GM12878 (cell line): ENCODE data around the gene RPL13A. TPM values are rescaled to one million over a fixed set of nuclear protein-coding genes. Genes with fewer than 3 reads are reported as not detected.

Experiments
- ATF7 ChIP-seq: fragments of 450-650 bp; IDR thresholded peaks from 2 replicates; pipeline ENCODE4 v1.6.1; 2016; ENCODE audit warnings: low read depth, mild to moderate bottlenecking
- CBFB ChIP-seq: IDR thresholded peaks from 2 replicates; pipeline ENCODE4 v1.6.1; 2016; ENCODE audit warnings: antibody characterized with exemption, low read depth
- CBX5 ChIP-seq: sonication (generic); IDR thresholded peaks from 2 replicates; pipeline ENCODE4 v1.6.1; 2016; ENCODE audit warnings: low read depth, moderate library complexity, mild to moderate bottlenecking, inconsistent platforms
- CHD2 ChIP-seq: IDR thresholded peaks from 2 replicates; pipeline ENCODE4 v1.6.1; 2011; ENCODE audit warnings: low read depth, low read length, improper control_type of control experiment, borderline replicate concordance
- ELK1 ChIP-seq: IDR thresholded peaks from 2 replicates; pipeline ENCODE4 v1.6.1; 2012; ENCODE audit warnings: low read depth, low read length, improper control_type of control experiment
- FOXM1 ChIP-seq: IDR thresholded peaks from 2 replicates; pipeline ENCODE4 v1.6.1; 2012; ENCODE audit warnings: low read depth, mild to moderate bottlenecking, inconsistent platforms, low read length, moderate library complexity
- HDAC6 ChIP-seq: fragments of 200-600 bp; sonication (generic); IDR thresholded peaks from one replicate; pipeline ENCODE4 v1.8.0; 2017; ENCODE audit warnings: antibody characterized with exemption; ENCODE audit not compliant: unreplicated experiment
- IKZF2 ChIP-seq, 2 experiments: fragments of 450-650 bp; IDR thresholded peaks; 2 replicates each; pipeline ENCODE4 v1.6.1; 2017; ENCODE audit warnings: mild to moderate bottlenecking in 2 of 2, moderate library complexity in 2 of 2
- IRF3 ChIP-seq: fragments of 450-650 bp; IDR thresholded peaks from 2 replicates; pipeline ENCODE4 v1.6.1; 2014; ENCODE audit warnings: mild to moderate bottlenecking
- MAX ChIP-seq: IDR thresholded peaks from 2 replicates; pipeline ENCODE4 v1.6.1; 2012; ENCODE audit warnings: low read depth, low read length, improper control_type of control experiment
- MYC ChIP-seq: IDR thresholded peaks from 2 replicates; pipeline ENCODE4 v1.6.1; 2011; ENCODE audit warnings: mild to moderate bottlenecking, low read length, moderate library complexity, inconsistent platforms; ENCODE audit not compliant: insufficient read depth, insufficient replicate concordance, insufficient read length, severe bottlenecking
- NR2F1 ChIP-seq: fragments of 450-650 bp; conservative IDR thresholded peaks from 2 replicates; pipeline ENCODE4 v1.6.1; 2017; ENCODE audit warnings: mild to moderate bottlenecking
- PRDM15 ChIP-seq: fragments of 450-650 bp; formaldehyde crosslinking; IDR thresholded peaks from 2 replicates; pipeline ENCODE4 v1.4.0; 2020; ENCODE audit warnings: mild to moderate bottlenecking, moderate library complexity
- RAD51 ChIP-seq: fragments of 450-650 bp; IDR thresholded peaks from 2 replicates; pipeline ENCODE4 v1.6.1; 2016; ENCODE audit warnings: moderate library complexity, mild to moderate bottlenecking, inconsistent platforms
- SIX5 ChIP-seq: IDR thresholded peaks from 2 replicates; pipeline ENCODE4 v1.6.1; 2011; ENCODE audit warnings: mild to moderate bottlenecking, low read depth, low read length, moderate library complexity; ENCODE audit not compliant: severe bottlenecking
- SREBF1 ChIP-seq: IDR thresholded peaks from 2 replicates; pipeline ENCODE4 v1.6.1; 2012; ENCODE audit warnings: mild to moderate bottlenecking, low read length
- SREBF2 ChIP-seq: IDR thresholded peaks from 2 replicates; pipeline ENCODE4 v1.6.1; 2012; ENCODE audit warnings: mild to moderate bottlenecking, low read length
- TBL1XR1 ChIP-seq: IDR thresholded peaks from 2 replicates; pipeline ENCODE4 v1.6.1; 2012; ENCODE audit warnings: low read depth, low read length, improper control_type of control experiment
- TCF3 ChIP-seq: IDR thresholded peaks from 2 replicates; pipeline ENCODE4 v1.6.1; 2012; ENCODE audit warnings: low read depth, mild to moderate bottlenecking, low read length, borderline replicate concordance; ENCODE audit not compliant: insufficient read depth
- USF2 ChIP-seq: IDR thresholded peaks from 2 replicates; pipeline ENCODE4 v1.6.1; 2011; ENCODE audit warnings: low read depth, low read length, improper control_type of control experiment, borderline replicate concordance
- WRNIP1 ChIP-seq: IDR thresholded peaks from 2 replicates; pipeline ENCODE4 v1.6.1; 2011; ENCODE audit warnings: low read depth, low read length, improper control_type of control experiment, borderline replicate concordance
- ZNF217 ChIP-seq: fragments of 450-650 bp; IDR thresholded peaks from 2 replicates; pipeline ENCODE4 v1.6.1; 2017; ENCODE audit warnings: antibody characterized with exemption, mild to moderate bottlenecking
- ZNF384 ChIP-seq: IDR thresholded peaks from 2 replicates; pipeline ENCODE4 v1.6.1; 2012; ENCODE audit warnings: low read depth, mild to moderate bottlenecking, low read length, improper control_type of control experiment, borderline replicate concordance
- ZSCAN29 ChIP-seq: fragments of 450-650 bp; IDR thresholded peaks from 2 replicates; pipeline ENCODE4 v1.6.1; 2017; ENCODE audit warnings: mild to moderate bottlenecking, moderate library complexity
- ZZZ3 ChIP-seq: IDR thresholded peaks from 2 replicates; pipeline ENCODE4 v1.6.1; 2011; ENCODE audit warnings: low read depth; ENCODE audit not compliant: control insufficient read depth, insufficient read length
- polyA plus RNA-seq, 11 experiments: library from polyadenylated mRNA; depleted of rRNA in 4 of 11; unstranded in 6 of 11; stranded (reverse) in 5 of 11; fragments of >200 nt; fragmentation: Nextera tagmentation in 4 of 11; fragmentation: Illumina TruSeq in 1 of 11; extraction: Ambion mirVana in 4 of 11; extraction: Trizol in 1 of 11; gene quantifications; 1 replicate in 1 of 11; 2 replicates in 10 of 11; pipeline versions ENCODE4 v1.2.1 to v1.2.3, GENCODE V29; 2011 to 2016; ENCODE audit warnings: inconsistent platforms in 2 of 11, missing spikeins in 2 of 11, low read depth in 1 of 11
- total RNA-seq, 4 experiments: library from RNA; depleted of rRNA in 3 of 4; stranded (reverse); fragments of >200 nt in 3 of 4; fragmentation: Illumina TruSeq in 1 of 4; extraction: Trizol in 1 of 4; gene quantifications; 2 replicates each; pipeline versions ENCODE4 v1.2.1 to v1.2.3, GENCODE V29; 2013 to 2021

Gene RPL13A
- total and polyA plus RNA-seq, 10 of the 15 experiments (the other 5 are each of a cell fraction or from before 2014, with no cell fraction given) = 1,426 to 8,961 (median 4,266) TPM

GRCh38 chr19:49492573-49493405, 5.4 kb downstream of the RPL13A start (continued):
- TF ChIP-seq PRDM15 (CRISPR knock-in tag) (no peak), HDAC6 (no peak), ZNF384 (no peak), USF2 (no peak), ZNF217 (no peak), MYC (no peak), SIX5 (peak; percentile 17), MAX (no peak), IRF3 (no peak), RAD51 (no peak), SREBF2 (no peak), TCF3 (0 out of 2 replicates have a peak, but pooled peaks have one; percentile 1), SREBF1 (no peak), TBL1XR1 (no peak), IKZF2 (IDR thresholded peaks at IDR 0.05) (no peak), CBX5 (no peak), WRNIP1 (no peak), CHD2 (no peak), CBFB (peak; percentile 86), ZZZ3 (no peak), ELK1 (no peak), FOXM1 (peak; percentile 32; the same call in 1 of the 2 replicates), ZSCAN29 (no peak), ATF7 (no peak), NR2F1 (no peak)
